ENCODE measurements around the gene CUX1.

The CUX1 gene

GRCh38 chr7:102215711-102216110 is 398.3 kb downstream of the CUX1 start:
- Histone ChIP-seq H3K9ac (ENCODE audit: low read length) (no peak overlapping the region), H3K4me2 (ENCODE audit: low read depth, low read length) (no peak overlapping the region), H3K4me3 (ENCODE audit: low read length) (no peak overlapping the region), H3F3A (ENCODE audit: insufficient read depth, low read length) (no peaks in the 10 kb centered on the region), H3K27me3 (replicated peaks; ENCODE audit: insufficient read depth, low read length) (no peaks in the 10 kb centered on the region), H3K9me2 (replicated peaks; ENCODE audit: insufficient read depth, low read length) (no peaks in the 10 kb centered on the region), H3K27ac (ENCODE audit: low read length) (no peak overlapping the region), H3K36me3 (replicated peaks; ENCODE audit: insufficient read depth, low read length) (no peaks in the 10 kb centered on the region), H4K20me1 (ENCODE audit: insufficient read depth, low read length) (no peaks in the 10 kb centered on the region), H3K9me3 (replicated peaks; ENCODE audit: insufficient read depth, low read length) (no peaks in the 10 kb centered on the region), H2AFZ (ENCODE audit: low read length) (no peak overlapping the region), H3K79me2 (ENCODE audit: low read length) (no peaks in the 10 kb centered on the region), H3K4me1 (ENCODE audit: low read length) (no peaks in the 10 kb centered on the region)
- TF ChIP-seq EZH2phosphoT487 (IDR thresholded peaks at IDR 0.05; ENCODE audit: low read length) (no peak), EZH2 (optimal IDR thresholded peaks at IDR 0.05; ENCODE audit: low read depth, low read length) (no peak)
- TF ChIP-seq, protein P1, sequence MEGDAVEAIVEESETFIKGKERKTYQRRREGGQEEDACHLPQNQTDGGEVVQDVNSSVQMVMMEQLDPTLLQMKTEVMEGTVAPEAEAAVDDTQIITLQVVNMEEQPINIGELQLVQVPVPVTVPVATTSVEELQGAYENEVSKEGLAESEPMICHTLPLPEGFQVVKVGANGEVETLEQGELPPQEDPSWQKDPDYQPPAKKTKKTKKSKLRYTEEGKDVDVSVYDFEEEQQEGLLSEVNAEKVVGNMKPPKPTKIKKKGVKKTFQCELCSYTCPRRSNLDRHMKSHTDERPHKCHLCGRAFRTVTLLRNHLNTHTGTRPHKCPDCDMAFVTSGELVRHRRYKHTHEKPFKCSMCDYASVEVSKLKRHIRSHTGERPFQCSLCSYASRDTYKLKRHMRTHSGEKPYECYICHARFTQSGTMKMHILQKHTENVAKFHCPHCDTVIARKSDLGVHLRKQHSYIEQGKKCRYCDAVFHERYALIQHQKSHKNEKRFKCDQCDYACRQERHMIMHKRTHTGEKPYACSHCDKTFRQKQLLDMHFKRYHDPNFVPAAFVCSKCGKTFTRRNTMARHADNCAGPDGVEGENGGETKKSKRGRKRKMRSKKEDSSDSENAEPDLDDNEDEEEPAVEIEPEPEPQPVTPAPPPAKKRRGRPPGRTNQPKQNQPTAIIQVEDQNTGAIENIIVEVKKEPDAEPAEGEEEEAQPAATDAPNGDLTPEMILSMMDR (IDR thresholded peaks at IDR 0.05; ENCODE audit: low read length): no peak
- no peak for DNase-seq

DNA sequence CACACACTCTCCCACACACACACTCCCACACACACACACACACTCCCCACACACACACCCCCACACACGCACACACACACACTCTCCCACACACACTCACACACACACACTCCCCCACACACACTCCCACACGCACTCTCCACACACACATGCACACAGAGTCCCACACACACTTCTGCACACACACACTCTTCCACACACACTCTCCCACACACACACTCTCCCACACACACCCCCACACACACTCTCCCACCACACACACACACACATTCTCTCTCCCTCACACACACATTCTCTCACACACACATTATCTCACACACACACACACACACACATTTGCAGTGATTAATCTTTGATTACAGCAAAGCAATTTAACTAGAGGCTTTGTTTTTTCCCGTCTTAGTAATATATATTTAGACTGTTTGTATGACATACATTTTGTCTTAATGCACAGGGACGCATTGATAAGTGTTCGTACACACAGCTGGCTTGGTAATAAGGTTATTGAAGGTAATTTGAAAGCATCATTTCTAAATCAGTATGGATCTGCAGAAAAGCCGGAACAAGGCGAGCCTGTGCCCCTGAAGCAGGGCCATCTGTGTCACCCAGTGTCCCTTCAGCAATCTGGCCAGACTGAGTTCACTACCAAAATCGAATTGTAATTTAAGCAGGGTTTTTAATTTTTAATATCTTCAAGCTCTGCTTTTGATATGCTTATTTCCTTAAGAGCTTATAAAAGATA is 399.3 kb downstream of the CUX1 start:
- no peak overlapping the region for H3K27ac ChIP-seq (ENCODE audit: low read length)
- no peaks in the 10 kb centered on the region for H3K9me3 ChIP-seq (replicated peaks; ENCODE audit: insufficient read depth, low read length)
- H3K36me3 ChIP-seq (replicated peaks; ENCODE audit: insufficient read depth, low read length): no peaks in the 10 kb centered on the region
- TF ChIP-seq EZH2 (optimal IDR thresholded peaks at IDR 0.05; ENCODE audit: low read depth, low read length) (no peak), EZH2phosphoT487 (IDR thresholded peaks at IDR 0.05; ENCODE audit: low read length) (no peak)
- TF ChIP-seq, protein P1 (IDR thresholded peaks at IDR 0.05; ENCODE audit: low read length): no peak
- H3K79me2 ChIP-seq (ENCODE audit: low read length): no peaks in the 10 kb centered on the region
- no peaks in the 10 kb centered on the region for H4K20me1 ChIP-seq (ENCODE audit: insufficient read depth, low read length)
- H3F3A ChIP-seq (ENCODE audit: insufficient read depth, low read length): no peaks in the 10 kb centered on the region
- H2AFZ ChIP-seq (ENCODE audit: low read length): no peak overlapping the region
- no peaks in the 10 kb centered on the region for H3K4me1 ChIP-seq (ENCODE audit: low read length)
- no peak for DNase-seq
- H3K4me2 ChIP-seq (ENCODE audit: low read depth, low read length): no peak overlapping the region
- H3K4me3 ChIP-seq (ENCODE audit: low read length): no peak overlapping the region
- H3K9ac ChIP-seq (ENCODE audit: low read length): no peak overlapping the region
- no peaks in the 10 kb centered on the region for H3K27me3 ChIP-seq (replicated peaks; ENCODE audit: insufficient read depth, low read length)
- H3K9me2 ChIP-seq (replicated peaks; ENCODE audit: insufficient read depth, low read length): no peaks in the 10 kb centered on the region

DNA sequence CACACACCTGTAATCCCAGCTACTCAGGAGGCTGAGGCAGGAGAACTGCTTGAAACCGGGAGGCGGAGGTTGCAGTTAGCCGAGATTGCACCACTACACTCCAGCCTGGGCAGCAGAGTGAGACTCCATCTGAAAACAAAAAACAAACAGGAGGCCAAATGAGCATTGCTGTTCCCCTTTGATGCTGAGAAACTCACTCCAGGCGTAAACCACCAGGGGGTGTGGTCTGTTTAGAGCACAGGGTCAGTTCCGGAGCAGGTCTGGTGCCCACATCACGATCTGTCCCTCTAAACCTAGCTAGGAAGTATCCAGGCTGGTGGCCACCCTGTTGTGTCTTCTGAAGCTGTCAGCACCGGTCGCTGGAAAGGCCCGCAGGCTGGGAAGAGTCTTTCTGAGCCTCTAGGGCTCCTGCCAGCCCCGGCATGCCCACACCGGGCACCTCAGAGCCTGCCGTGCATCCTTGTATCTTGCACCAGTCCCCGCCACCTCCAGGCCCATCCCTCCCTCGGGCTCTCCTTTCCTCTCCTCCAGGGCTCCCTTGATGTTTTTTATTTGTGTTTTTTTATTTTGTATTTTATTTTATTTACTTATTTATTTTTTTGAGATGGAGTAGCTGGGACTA is 402.9 kb downstream of the CUX1 start:
- TF ChIP-seq EZH2phosphoT487 (IDR thresholded peaks at IDR 0.05; ENCODE audit: low read length): no peak
- TF ChIP-seq, protein P1 (IDR thresholded peaks at IDR 0.05; ENCODE audit: low read length): no peak
- TF ChIP-seq EZH2 (optimal IDR thresholded peaks at IDR 0.05; ENCODE audit: low read depth, low read length): no peak
- Histone ChIP-seq H3K36me3 (replicated peaks; ENCODE audit: insufficient read depth, low read length) (no peaks in the 10 kb centered on the region), H3K9me3 (replicated peaks; ENCODE audit: insufficient read depth, low read length) (no peaks in the 10 kb centered on the region), H3K9ac (ENCODE audit: low read length) (no peak overlapping the region), H3K4me2 (ENCODE audit: low read depth, low read length) (no peak overlapping the region), H3K27me3 (replicated peaks; ENCODE audit: insufficient read depth, low read length) (no peaks in the 10 kb centered on the region), H2AFZ (ENCODE audit: low read length) (no peak overlapping the region), H3F3A (ENCODE audit: insufficient read depth, low read length) (no peaks in the 10 kb centered on the region), H3K9me2 (replicated peaks; ENCODE audit: insufficient read depth, low read length) (no peaks in the 10 kb centered on the region), H4K20me1 (ENCODE audit: insufficient read depth, low read length) (no peaks in the 10 kb centered on the region), H3K4me1 (ENCODE audit: low read length) (no peaks in the 10 kb centered on the region), H3K4me3 (ENCODE audit: low read length) (no peak overlapping the region), H3K27ac (ENCODE audit: low read length) (no peak overlapping the region), H3K79me2 (ENCODE audit: low read length) (no peaks in the 10 kb centered on the region)
- DNase-seq: no peak

Measured in MM.1S (cell line).